GM12878 (cell line): ENCODE measurements around the gene SPTBN2.

Source experiments
- CHD2 ChIP-seq: IDR thresholded peaks from 2 replicates; pipeline ENCODE4 v1.6.1; 2011; ENCODE audit warnings: low read depth, low read length, improper control_type of control experiment, borderline replicate concordance
- CTCF ChIP-seq, 3 experiments: IDR thresholded peaks in 2 of 3; conservative IDR thresholded peaks in 1 of 3; 2 replicates each; pipeline ENCODE4 v1.5.1; 2011; ENCODE audit warnings: low read depth in 3 of 3, low read length in 3 of 3, mild to moderate bottlenecking in 3 of 3, control low read depth in 2 of 3, moderate library complexity in 2 of 3, inconsistent platforms in 1 of 3, mixed read lengths in 1 of 3; ENCODE audit not compliant: control insufficient read depth in 2 of 3, insufficient read depth in 1 of 3; ENCODE audit errors: extremely low read depth in 1 of 3
- MAX ChIP-seq: IDR thresholded peaks from 2 replicates; pipeline ENCODE4 v1.6.1; 2012; ENCODE audit warnings: low read depth, low read length, improper control_type of control experiment
- MTA2 ChIP-seq: fragments of 450-650 bp; IDR thresholded peaks from 2 replicates; pipeline ENCODE4 v1.6.1; 2016; ENCODE audit warnings: low read depth, mild to moderate bottlenecking, moderate library complexity
- PAX5 ChIP-seq: IDR thresholded peaks from 2 replicates; pipeline ENCODE4 v1.6.1; 2011; ENCODE audit warnings: low read depth, low read length, borderline replicate concordance
- POLR2A ChIP-seq: IDR thresholded peaks from 2 replicates; pipeline ENCODE4 v1.6.1; 2011; ENCODE audit warnings: low read depth, mild to moderate bottlenecking, low read length
- SREBF1 ChIP-seq: IDR thresholded peaks from 2 replicates; pipeline ENCODE4 v1.6.1; 2012; ENCODE audit warnings: mild to moderate bottlenecking, low read length
- STAT1 ChIP-seq: fragments of 450-650 bp; conservative IDR thresholded peaks from 2 replicates; pipeline ENCODE4 v1.6.1; 2014; ENCODE audit warnings: antibody characterized with exemption, mild to moderate bottlenecking
- ZNF24 ChIP-seq: fragments of 450-650 bp; IDR thresholded peaks from 2 replicates; pipeline ENCODE4 v1.6.1; 2017; ENCODE audit warnings: antibody characterized with exemption, mild to moderate bottlenecking

GRCh38 chr11:66716996-66717395 lies 12.0 kb downstream of the SPTBN2 start:
- TF ChIP-seq STAT1 (no peak), CHD2 (no peak), CTCF (IDR thresholded peaks at IDR 0.05 in 2 of 3, conservative IDR thresholded peaks at IDR 0.05 in 1 of 3; ENCODE audit: control insufficient read depth in 2 of 3, extremely low read depth in 1 of 3, insufficient read depth in 1 of 3, low read depth in 3 of 3, low read length in 3 of 3) (no peak), MAX (no peak), POLR2A (no peak), SREBF1 (no peak), PAX5 (no peak), ZNF24 (no peak), MTA2 (no peak)
